ENCODE measurements around the gene TRPV5. TPM values are rescaled to one million over a fixed set of nuclear protein-coding genes. Genes with fewer than 3 reads are reported as not detected.

Gene TRPV5
- total RNA-seq, 3 donors from 2014 or later (not counting 1 experiment from before 2014, with no cell fraction given), result not detected

- no peak overlapping the region for H3K27ac ChIP-seq (ENCODE audit: low read length)
- WGBS (ENCODE audit: insufficient coverage), result 21% methylated on average over 3 of the region's 3 CpGs
- no peaks in the 10 kb centered on the region for H3K36me3 ChIP-seq (ENCODE audit: control insufficient read depth, insufficient read depth, low read length)
- Mint-ChIP-seq H3K9me3 (no peaks in the 10 kb centered on the region), H3K27me3 (ENCODE audit: low read depth in 2 of 2) (peaks cover 0 to 23% of the 10 kb centered on the region in 2 donors), H3K36me3 (no peaks in the 10 kb centered on the region), H3K4me1 (no peaks in the 10 kb centered on the region), H3K4me3 (no peak overlapping the region), H3K27ac (no peak overlapping the region)
- no peak overlapping the region for H3K4me3 ChIP-seq (ENCODE audit: low read length)
- no peaks in the 10 kb centered on the region for H3K4me1 ChIP-seq (ENCODE audit: control insufficient read depth, insufficient read depth, low read length)
- ATAC-seq, result no peak
- no peak for TF ChIP-seq CTCF (IDR thresholded peaks at IDR 0.05)
- intact Hi-C loops (cut with micrococcal nuclease), result no loop called here
- no peaks in the 10 kb centered on the region for H3K27me3 ChIP-seq (ENCODE audit: control insufficient read depth, insufficient read depth, low read length)
- no peak for DNase-seq
- no peaks in the 10 kb centered on the region for H3K9me3 ChIP-seq (ENCODE audit: control insufficient read depth, insufficient read depth, low read length)
These were observed 33.9 kb downstream of the TRPV5 start for GRCh38 chr7:142899661-142900060.

GRCh38 chr7:142898377-142899170 is 35.0 kb downstream of the TRPV5 start:
- intact Hi-C loops (cut with micrococcal nuclease), result no loop called here
- no peak for TF ChIP-seq CTCF (IDR thresholded peaks at IDR 0.05)
- Histone ChIP-seq H3K27me3 (ENCODE audit: control insufficient read depth, insufficient read depth, low read length) (no peaks in the 10 kb centered on the region), H3K4me3 (ENCODE audit: low read length) (no peak overlapping the region), H3K9me3 (ENCODE audit: control insufficient read depth, insufficient read depth, low read length) (no peaks in the 10 kb centered on the region), H3K27ac (ENCODE audit: low read length) (no peak overlapping the region), H3K4me1 (ENCODE audit: control insufficient read depth, insufficient read depth, low read length) (no peaks in the 10 kb centered on the region), H3K36me3 (ENCODE audit: control insufficient read depth, insufficient read depth, low read length) (no peaks in the 10 kb centered on the region)
- DNase-seq, result no peak
- Mint-ChIP-seq H3K4me3 (no peak overlapping the region), H3K9me3 (no peaks in the 10 kb centered on the region), H3K4me1 (no peaks in the 10 kb centered on the region), H3K27ac (no peak overlapping the region), H3K27me3 (ENCODE audit: low read depth in 2 of 2) (peaks cover 0 to 23% of the 10 kb centered on the region in 2 donors), H3K36me3 (no peaks in the 10 kb centered on the region)
- no peak for ATAC-seq
- WGBS (ENCODE audit: insufficient coverage), result 100% methylated on average over 2 of the region's 3 CpGs

- no peak for DNase-seq
- Mint-ChIP-seq H3K9me3 (no peaks in the 10 kb centered on the region), H3K27ac (no peak overlapping the region), H3K4me3 (no peak overlapping the region), H3K36me3 (no peaks in the 10 kb centered on the region), H3K4me1 (no peaks in the 10 kb centered on the region), H3K27me3 (ENCODE audit: low read depth in 2 of 2) (peaks cover 0 to 20% of the 10 kb centered on the region in 2 donors)
- ATAC-seq, result no peak
- no peaks in the 10 kb centered on the region for H3K4me1 ChIP-seq (ENCODE audit: control insufficient read depth, insufficient read depth, low read length)
- no peaks in the 10 kb centered on the region for H3K9me3 ChIP-seq (ENCODE audit: control insufficient read depth, insufficient read depth, low read length)
- WGBS (ENCODE audit: insufficient coverage), result 94% methylated on average over 7 of the region's 7 CpGs
- H3K4me3 ChIP-seq (ENCODE audit: low read length), result no peak overlapping the region
- no peaks in the 10 kb centered on the region for H3K27me3 ChIP-seq (ENCODE audit: control insufficient read depth, insufficient read depth, low read length)
- H3K36me3 ChIP-seq (ENCODE audit: control insufficient read depth, insufficient read depth, low read length), result no peaks in the 10 kb centered on the region
- no peak overlapping the region for H3K27ac ChIP-seq (ENCODE audit: low read length)
- intact Hi-C loops (cut with micrococcal nuclease), result no loop called here
- no peak for TF ChIP-seq CTCF (IDR thresholded peaks at IDR 0.05)
These were observed 35.9 kb downstream of the TRPV5 start for GRCh38 chr7:142897691-142898090.

All from natural killer cell (primary cell).